Nephron (organoid): ENCODE results near the gene PTMS.

ENCODE experiments used
- H3K27ac Mint-ChIP-seq, 3 experiments: 2 replicates each; pipeline ENCODE4 v1.8.0; 2020; ENCODE audit warnings: mixed read lengths in 3 of 3, mild to moderate bottlenecking in 2 of 3, moderate library complexity in 1 of 3
- H3K27me3 Mint-ChIP-seq: 2 replicates; pipeline ENCODE4 v1.8.0; 2021; ENCODE audit warnings: low read depth, mild to moderate bottlenecking, moderate library complexity, mixed read lengths
- H3K36me3 Mint-ChIP-seq: 2 replicates; pipeline ENCODE4 v1.8.0; 2020; ENCODE audit warnings: low read depth, mixed read lengths
- H3K4me1 Mint-ChIP-seq: 2 replicates; pipeline ENCODE4 v1.8.0; 2020; ENCODE audit warnings: mixed read lengths
- H3K4me3 Mint-ChIP-seq, 3 experiments: 2 replicates each; pipeline ENCODE4 v1.8.0; 2020; ENCODE audit warnings: mild to moderate bottlenecking in 3 of 3, mixed read lengths in 3 of 3, moderate library complexity in 2 of 3
- H3K9me3 Mint-ChIP-seq: 2 replicates; pipeline ENCODE4 v1.8.0; 2020; ENCODE audit warnings: mixed read lengths
- TF ChIP-seq, protein P1 (sequence below), 3 experiments: fragments of 200-600 bp; sonication (generic); IDR thresholded peaks; one replicate each; pipeline ENCODE4 v1.5.0; 2021; ENCODE audit warnings: antibody characterized with exemption in 3 of 3; ENCODE audit not compliant: unreplicated experiment in 3 of 3

PTMS gene

DNA sequence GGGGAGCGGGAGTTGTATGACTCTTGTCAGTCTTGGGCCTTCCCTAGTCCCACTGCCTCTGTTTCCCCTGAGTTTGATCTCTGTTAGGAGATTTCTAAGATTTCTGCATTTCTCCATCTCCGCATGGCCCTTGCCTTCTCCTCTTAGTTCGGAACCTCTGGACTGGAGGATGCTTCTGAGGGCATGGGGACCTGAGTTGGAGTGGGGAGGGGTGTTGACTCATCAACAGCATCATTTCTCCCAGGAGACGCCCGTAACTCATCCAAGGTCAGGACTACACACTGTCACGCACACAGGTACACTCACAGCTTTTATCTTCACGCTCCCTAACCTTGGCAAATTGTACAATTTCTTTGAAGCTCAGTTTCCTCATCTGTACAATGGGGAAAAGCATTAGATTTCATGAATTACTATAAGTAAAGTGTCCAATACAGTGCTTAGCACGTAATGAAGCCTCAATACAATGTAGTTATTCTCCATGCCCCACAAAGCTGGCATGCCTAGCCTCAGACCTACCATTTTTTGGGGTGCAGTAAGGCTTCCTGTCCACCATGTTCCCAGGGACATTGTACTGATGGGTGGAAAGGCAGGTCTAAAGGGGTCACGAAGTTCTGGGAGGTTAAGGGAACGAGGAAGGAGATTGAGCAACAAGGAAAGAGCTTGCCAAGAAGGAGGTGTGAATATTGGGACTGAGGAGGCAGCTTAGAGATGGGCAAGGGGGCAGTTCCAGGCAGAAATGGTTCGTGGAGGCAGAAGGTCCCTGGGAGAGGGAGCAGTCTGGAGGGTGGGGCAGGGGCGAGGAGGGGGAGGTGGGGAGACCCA, 5.6 kb downstream of the PTMS start:
- peak overlapping the region; percentile 31 to 73 (median 41) for H3K4me3 Mint-ChIP-seq
- no peak overlapping the region for H3K27ac Mint-ChIP-seq
- peaks cover 23% of the 10 kb centered on the region for H3K27me3 Mint-ChIP-seq
- H3K9me3 Mint-ChIP-seq = no peaks in the 10 kb centered on the region
- TF ChIP-seq, protein P1, sequence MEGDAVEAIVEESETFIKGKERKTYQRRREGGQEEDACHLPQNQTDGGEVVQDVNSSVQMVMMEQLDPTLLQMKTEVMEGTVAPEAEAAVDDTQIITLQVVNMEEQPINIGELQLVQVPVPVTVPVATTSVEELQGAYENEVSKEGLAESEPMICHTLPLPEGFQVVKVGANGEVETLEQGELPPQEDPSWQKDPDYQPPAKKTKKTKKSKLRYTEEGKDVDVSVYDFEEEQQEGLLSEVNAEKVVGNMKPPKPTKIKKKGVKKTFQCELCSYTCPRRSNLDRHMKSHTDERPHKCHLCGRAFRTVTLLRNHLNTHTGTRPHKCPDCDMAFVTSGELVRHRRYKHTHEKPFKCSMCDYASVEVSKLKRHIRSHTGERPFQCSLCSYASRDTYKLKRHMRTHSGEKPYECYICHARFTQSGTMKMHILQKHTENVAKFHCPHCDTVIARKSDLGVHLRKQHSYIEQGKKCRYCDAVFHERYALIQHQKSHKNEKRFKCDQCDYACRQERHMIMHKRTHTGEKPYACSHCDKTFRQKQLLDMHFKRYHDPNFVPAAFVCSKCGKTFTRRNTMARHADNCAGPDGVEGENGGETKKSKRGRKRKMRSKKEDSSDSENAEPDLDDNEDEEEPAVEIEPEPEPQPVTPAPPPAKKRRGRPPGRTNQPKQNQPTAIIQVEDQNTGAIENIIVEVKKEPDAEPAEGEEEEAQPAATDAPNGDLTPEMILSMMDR (IDR thresholded peaks at IDR 0.05; ENCODE audit: unreplicated experiment in 3 of 3) = no peak
- H3K36me3 Mint-ChIP-seq = peaks cover 54% of the 10 kb centered on the region
- peaks cover 35% of the 10 kb centered on the region for H3K4me1 Mint-ChIP-seq

DNA sequence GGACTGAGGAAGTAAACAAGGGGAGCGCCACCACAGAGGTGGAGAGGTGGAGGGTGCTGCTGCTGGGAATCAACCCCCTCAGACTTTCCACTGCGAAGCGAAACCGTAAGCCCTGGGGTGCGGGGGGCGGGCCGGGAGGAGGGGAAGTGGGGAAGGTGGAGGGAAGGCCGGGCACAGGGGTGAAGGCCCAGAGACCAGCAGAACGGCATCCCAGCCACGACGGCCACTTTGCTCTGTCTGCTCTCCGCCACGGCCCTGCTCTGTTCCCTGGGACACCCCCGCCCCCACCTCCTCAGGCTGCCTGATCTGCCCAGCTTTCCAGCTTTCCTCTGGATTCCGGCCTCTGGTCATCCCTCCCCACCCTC, 6.2 kb downstream of the PTMS start, which contains the start of gene LAG3:
LAG3 (plus strand) TSS at position 190 of the 365 bp plus-strand sequence. CDS start 333 bp downstream, outside the sequence.
- H3K27me3 Mint-ChIP-seq = peaks cover 23% of the 10 kb centered on the region
- H3K4me1 Mint-ChIP-seq = peaks cover 35% of the 10 kb centered on the region
- no peak within 1 kb of the TSS for H3K27ac Mint-ChIP-seq
- H3K36me3 Mint-ChIP-seq = peaks cover 55% of the 10 kb centered on the region
- TF ChIP-seq, protein P1 (IDR thresholded peaks at IDR 0.05; ENCODE audit: unreplicated experiment in 3 of 3) = no peak
- H3K4me3 Mint-ChIP-seq = peak within 1 kb of the TSS; percentile 61 to 73 (median 64)
- no peaks in the 10 kb centered on the region for H3K9me3 Mint-ChIP-seq

DNA sequence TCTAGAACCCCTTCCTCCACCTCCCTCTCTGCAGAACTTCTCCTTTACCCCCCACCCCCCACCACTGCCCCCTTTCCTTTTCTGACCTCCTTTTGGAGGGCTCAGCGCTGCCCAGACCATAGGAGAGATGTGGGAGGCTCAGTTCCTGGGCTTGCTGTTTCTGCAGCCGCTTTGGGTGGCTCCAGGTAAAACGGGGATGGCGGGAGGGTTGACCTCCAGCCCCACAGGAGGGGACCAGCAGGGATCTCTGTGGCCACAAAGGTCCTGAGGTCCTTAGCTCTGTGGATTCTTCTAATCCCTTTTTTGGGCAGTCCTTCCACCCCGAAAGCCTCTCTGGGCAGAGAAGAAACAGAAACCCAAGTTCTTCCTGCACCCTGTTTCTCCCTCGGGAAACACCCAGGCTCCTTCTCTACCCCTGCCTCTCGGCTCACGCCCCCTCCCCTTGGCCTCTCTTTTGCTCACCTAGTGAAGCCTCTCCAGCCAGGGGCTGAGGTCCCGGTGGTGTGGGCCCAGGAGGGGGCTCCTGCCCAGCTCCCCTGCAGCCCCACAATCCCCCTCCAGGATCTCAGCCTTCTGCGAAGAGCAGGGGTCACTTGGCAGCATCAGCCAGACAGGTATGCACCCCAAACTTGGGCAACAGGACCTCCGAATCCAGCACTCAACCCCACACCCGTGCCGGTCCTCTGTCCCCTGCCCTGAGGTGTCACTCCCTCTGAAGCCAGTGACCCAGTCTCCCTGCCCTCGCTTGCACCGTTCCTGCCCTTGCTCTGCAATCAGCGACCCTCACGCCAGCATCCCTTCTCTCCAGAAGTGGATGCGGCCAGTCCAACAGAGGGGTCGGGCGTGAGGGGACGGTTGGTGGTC, 6.8 kb downstream of the PTMS start:
- Mint-ChIP-seq H3K27ac (no peak overlapping the region), H3K4me3 (peak overlapping the region; percentile 53 to 64 (median 61)), H3K9me3 (no peaks in the 10 kb centered on the region), H3K4me1 (peaks cover 32% of the 10 kb centered on the region), H3K36me3 (peaks cover 55% of the 10 kb centered on the region), H3K27me3 (peaks cover 23% of the 10 kb centered on the region)
- TF ChIP-seq, protein P1 (IDR thresholded peaks at IDR 0.05; ENCODE audit: unreplicated experiment in 3 of 3) = no peak

DNA sequence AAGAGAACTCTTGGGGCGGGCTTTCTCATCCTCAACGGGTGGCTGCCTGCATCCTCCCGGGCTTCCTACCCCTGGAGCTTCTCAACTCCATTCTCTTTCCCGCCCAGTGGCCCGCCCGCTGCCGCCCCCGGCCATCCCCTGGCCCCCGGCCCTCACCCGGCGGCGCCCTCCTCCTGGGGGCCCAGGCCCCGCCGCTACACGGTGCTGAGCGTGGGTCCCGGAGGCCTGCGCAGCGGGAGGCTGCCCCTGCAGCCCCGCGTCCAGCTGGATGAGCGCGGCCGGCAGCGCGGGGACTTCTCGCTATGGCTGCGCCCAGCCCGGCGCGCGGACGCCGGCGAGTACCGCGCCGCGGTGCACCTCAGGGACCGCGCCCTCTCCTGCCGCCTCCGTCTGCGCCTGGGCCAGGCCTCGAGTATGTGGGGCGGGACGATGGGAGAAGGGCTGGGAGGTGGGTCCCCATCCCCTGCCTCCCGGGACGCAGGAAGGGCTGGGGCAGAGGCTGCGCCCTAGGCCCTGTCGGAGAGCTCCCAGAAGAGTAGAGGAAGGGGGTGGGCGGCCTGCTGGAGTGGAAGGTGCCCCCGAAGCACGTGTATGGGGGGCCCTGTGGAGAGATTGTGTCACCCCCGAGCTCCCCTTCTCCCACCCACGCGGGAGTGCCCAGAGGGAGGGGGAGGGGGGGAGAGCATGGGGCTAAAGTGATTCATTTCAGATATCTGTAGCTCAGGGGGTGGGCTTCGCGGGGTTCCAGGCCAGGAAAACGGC, 7.6 kb downstream of the PTMS start:
- peaks cover 23% of the 10 kb centered on the region for H3K27me3 Mint-ChIP-seq
- H3K4me1 Mint-ChIP-seq = peaks cover 33% of the 10 kb centered on the region
- H3K4me3 Mint-ChIP-seq = peak overlapping the region; percentile 53 to 64 (median 61)
- no peak overlapping the region for H3K27ac Mint-ChIP-seq
- H3K9me3 Mint-ChIP-seq = no peaks in the 10 kb centered on the region
- peaks cover 49% of the 10 kb centered on the region for H3K36me3 Mint-ChIP-seq
- TF ChIP-seq, protein P1 (IDR thresholded peaks at IDR 0.05; ENCODE audit: unreplicated experiment in 3 of 3) = no peak

DNA sequence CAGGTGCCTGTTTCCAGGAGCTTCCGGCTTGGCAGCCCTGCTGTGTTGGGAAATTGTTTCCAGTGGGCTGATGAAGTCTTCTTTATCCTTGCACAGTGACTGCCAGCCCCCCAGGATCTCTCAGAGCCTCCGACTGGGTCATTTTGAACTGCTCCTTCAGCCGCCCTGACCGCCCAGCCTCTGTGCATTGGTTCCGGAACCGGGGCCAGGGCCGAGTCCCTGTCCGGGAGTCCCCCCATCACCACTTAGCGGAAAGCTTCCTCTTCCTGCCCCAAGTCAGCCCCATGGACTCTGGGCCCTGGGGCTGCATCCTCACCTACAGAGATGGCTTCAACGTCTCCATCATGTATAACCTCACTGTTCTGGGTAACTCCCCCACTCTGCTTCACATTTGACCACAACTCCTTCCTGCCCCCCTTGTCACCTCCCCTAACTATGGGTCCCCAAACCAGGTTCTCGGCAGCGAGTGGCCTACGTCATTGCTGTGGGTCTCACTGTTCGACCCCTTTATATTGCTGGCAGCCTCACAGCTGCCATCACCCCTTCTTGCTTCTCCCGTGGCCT, 8.4 kb downstream of the PTMS start:
- peaks cover 23% of the 10 kb centered on the region for H3K27me3 Mint-ChIP-seq
- H3K4me1 Mint-ChIP-seq = peaks cover 35% of the 10 kb centered on the region
- peaks cover 41% of the 10 kb centered on the region for H3K36me3 Mint-ChIP-seq
- TF ChIP-seq, protein P1 (IDR thresholded peaks at IDR 0.05; ENCODE audit: unreplicated experiment in 3 of 3) = no peak
- peak overlapping the region; percentile 10 to 66 (median 14) for H3K4me3 Mint-ChIP-seq
- H3K9me3 Mint-ChIP-seq = no peaks in the 10 kb centered on the region
- peak overlapping the region in 2 of 3 experiments; percentile 19 to 28 for H3K27ac Mint-ChIP-seq
